Measurements from ENCODE around the gene SNRPD3. TPM values are rescaled to one million over a fixed set of nuclear protein-coding genes. Genes with fewer than 3 reads are reported as not detected.
"Not testable (repeated sequence)": the region's sequence is repeated elsewhere in the genome, so short reads cannot be mapped to it uniquely, and the experiment has no call there.

The SNRPD3 gene
- total RNA-seq, 1 donor from 2014 or later, result 59.3 TPM

DNA sequence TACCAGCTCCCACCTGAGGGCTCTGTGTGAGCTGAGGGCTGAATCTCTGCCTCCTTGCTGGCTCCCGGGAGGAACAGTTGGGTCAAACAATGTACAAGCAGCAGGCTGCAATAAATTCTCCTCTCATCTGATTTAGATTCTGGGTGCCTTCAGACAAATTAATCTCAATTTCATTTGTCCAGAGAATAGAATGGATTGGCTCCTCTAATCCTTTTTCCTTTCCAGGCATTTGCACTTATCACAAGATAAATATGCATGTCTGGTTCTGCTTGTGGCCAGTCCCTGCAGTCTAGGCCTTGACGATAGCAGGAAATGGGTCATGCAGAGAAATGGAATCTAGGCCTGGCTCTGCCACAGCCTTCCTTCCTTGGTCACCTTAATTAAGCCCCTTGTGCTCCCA, 31.9 kb upstream of the SNRPD3 start:
- DNase-seq (ENCODE audit: low spot score), result no peak
- H3K27ac Mint-ChIP-seq (ENCODE audit: unreplicated experiment), result peak overlapping the region; percentile 29

GRCh38 chr22:24525416-24526037, 30.3 kb upstream of the SNRPD3 start:
- no peaks in the 10 kb centered on the region for H3K36me3 Mint-ChIP-seq (ENCODE audit: low read depth)
- TF ChIP-seq, protein P1, sequence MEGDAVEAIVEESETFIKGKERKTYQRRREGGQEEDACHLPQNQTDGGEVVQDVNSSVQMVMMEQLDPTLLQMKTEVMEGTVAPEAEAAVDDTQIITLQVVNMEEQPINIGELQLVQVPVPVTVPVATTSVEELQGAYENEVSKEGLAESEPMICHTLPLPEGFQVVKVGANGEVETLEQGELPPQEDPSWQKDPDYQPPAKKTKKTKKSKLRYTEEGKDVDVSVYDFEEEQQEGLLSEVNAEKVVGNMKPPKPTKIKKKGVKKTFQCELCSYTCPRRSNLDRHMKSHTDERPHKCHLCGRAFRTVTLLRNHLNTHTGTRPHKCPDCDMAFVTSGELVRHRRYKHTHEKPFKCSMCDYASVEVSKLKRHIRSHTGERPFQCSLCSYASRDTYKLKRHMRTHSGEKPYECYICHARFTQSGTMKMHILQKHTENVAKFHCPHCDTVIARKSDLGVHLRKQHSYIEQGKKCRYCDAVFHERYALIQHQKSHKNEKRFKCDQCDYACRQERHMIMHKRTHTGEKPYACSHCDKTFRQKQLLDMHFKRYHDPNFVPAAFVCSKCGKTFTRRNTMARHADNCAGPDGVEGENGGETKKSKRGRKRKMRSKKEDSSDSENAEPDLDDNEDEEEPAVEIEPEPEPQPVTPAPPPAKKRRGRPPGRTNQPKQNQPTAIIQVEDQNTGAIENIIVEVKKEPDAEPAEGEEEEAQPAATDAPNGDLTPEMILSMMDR (IDR thresholded peaks at IDR 0.05), result peak; percentile 92
- H3K9me3 Mint-ChIP-seq (ENCODE audit: low read depth), result no peaks in the 10 kb centered on the region
- no peak overlapping the region for H3K4me3 Mint-ChIP-seq (ENCODE audit: unreplicated experiment)
- H3K27ac Mint-ChIP-seq (ENCODE audit: unreplicated experiment), result no peak overlapping the region
- DNase-seq (ENCODE audit: low spot score), result no peak
- no peaks in the 10 kb centered on the region for H3K27me3 Mint-ChIP-seq (ENCODE audit: low read depth)
- peaks cover 10% of the 10 kb centered on the region for H3K4me1 Mint-ChIP-seq (ENCODE audit: low read depth)

More for the DNA sequence above, 31.9 kb upstream of the SNRPD3 start:
- Mint-ChIP-seq H3K36me3 (ENCODE audit: low read depth) (no peaks in the 10 kb centered on the region), H3K4me1 (ENCODE audit: low read depth) (peaks cover 10% of the 10 kb centered on the region), H3K27me3 (ENCODE audit: low read depth) (no peaks in the 10 kb centered on the region), H3K4me3 (ENCODE audit: unreplicated experiment) (no peak overlapping the region), H3K9me3 (ENCODE audit: low read depth) (no peaks in the 10 kb centered on the region)
- TF ChIP-seq, protein P1 (IDR thresholded peaks at IDR 0.05), result no peak

GRCh38 chr22:24526191-24526590, 29.6 kb upstream of the SNRPD3 start:
- Mint-ChIP-seq H3K9me3 (ENCODE audit: low read depth) (no peaks in the 10 kb centered on the region), H3K27me3 (ENCODE audit: low read depth) (no peaks in the 10 kb centered on the region), H3K4me3 (ENCODE audit: unreplicated experiment) (no peak overlapping the region), H3K27ac (ENCODE audit: unreplicated experiment) (no peak overlapping the region), H3K4me1 (ENCODE audit: low read depth) (peaks cover 10% of the 10 kb centered on the region), H3K36me3 (ENCODE audit: low read depth) (no peaks in the 10 kb centered on the region)
- TF ChIP-seq, protein P1 (IDR thresholded peaks at IDR 0.05), result no peak
- DNase-seq (ENCODE audit: low spot score), result no peak

DNA sequence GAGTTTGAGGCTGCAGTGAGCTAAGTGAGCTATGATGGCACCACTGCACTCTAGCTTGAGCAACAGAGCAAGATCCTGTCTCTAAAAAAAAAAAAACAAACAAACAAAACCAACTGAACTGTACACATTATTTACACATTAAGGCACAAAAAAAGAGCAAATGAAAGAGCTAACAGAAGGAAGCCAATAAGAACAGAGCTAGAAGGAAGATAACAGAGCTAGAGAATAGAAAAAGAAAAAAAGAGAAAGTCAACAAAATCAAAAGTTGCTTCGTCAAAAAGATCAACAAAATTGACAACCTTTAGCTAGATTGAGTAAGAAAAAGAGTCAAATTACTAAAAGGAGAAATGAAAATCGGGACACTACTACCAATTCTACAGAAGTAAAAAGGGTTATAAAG, 25.9 kb upstream of the SNRPD3 start:
- Mint-ChIP-seq H3K4me3 (ENCODE audit: unreplicated experiment) (no peak overlapping the region), H3K36me3 (ENCODE audit: low read depth) (no peaks in the 10 kb centered on the region), H3K27me3 (ENCODE audit: low read depth) (no peaks in the 10 kb centered on the region), H3K27ac (ENCODE audit: unreplicated experiment) (no peak overlapping the region), H3K9me3 (ENCODE audit: low read depth) (no peaks in the 10 kb centered on the region), H3K4me1 (ENCODE audit: low read depth) (no peaks in the 10 kb centered on the region)
- no peak for DNase-seq (ENCODE audit: low spot score)
- TF ChIP-seq, protein P1 (IDR thresholded peaks at IDR 0.05), result no peak

- H3K9me3 Mint-ChIP-seq (ENCODE audit: low read depth); H3K27me3 Mint-ChIP-seq (ENCODE audit: low read depth); H3K36me3 Mint-ChIP-seq (ENCODE audit: low read depth); H3K4me3 Mint-ChIP-seq (ENCODE audit: unreplicated experiment); H3K27ac Mint-ChIP-seq (ENCODE audit: unreplicated experiment); H3K4me1 Mint-ChIP-seq (ENCODE audit: low read depth); DNase-seq (ENCODE audit: low spot score): not testable (repeated sequence)
Observed at GRCh38 chr22:24530968-24531367, 24.8 kb upstream of the SNRPD3 start.

GRCh38 chr22:24532075-24532474, 23.7 kb upstream of the SNRPD3 start:
- Mint-ChIP-seq H3K27me3 (ENCODE audit: low read depth) (no peaks in the 10 kb centered on the region), H3K4me1 (ENCODE audit: low read depth) (no peaks in the 10 kb centered on the region), H3K4me3 (ENCODE audit: unreplicated experiment) (no peak overlapping the region), H3K36me3 (ENCODE audit: low read depth) (no peaks in the 10 kb centered on the region), H3K9me3 (ENCODE audit: low read depth) (no peaks in the 10 kb centered on the region), H3K27ac (ENCODE audit: unreplicated experiment) (no peak overlapping the region)
- TF ChIP-seq, protein P1 (IDR thresholded peaks at IDR 0.05), result no peak
- no peak for DNase-seq (ENCODE audit: low spot score)
